ENCODE data around the gene KCTD5.
"Not testable (repeated sequence)": the region's sequence is repeated elsewhere in the genome, so short reads cannot be mapped to it uniquely, and the experiment has no call there.

KCTD5 gene

DNA sequence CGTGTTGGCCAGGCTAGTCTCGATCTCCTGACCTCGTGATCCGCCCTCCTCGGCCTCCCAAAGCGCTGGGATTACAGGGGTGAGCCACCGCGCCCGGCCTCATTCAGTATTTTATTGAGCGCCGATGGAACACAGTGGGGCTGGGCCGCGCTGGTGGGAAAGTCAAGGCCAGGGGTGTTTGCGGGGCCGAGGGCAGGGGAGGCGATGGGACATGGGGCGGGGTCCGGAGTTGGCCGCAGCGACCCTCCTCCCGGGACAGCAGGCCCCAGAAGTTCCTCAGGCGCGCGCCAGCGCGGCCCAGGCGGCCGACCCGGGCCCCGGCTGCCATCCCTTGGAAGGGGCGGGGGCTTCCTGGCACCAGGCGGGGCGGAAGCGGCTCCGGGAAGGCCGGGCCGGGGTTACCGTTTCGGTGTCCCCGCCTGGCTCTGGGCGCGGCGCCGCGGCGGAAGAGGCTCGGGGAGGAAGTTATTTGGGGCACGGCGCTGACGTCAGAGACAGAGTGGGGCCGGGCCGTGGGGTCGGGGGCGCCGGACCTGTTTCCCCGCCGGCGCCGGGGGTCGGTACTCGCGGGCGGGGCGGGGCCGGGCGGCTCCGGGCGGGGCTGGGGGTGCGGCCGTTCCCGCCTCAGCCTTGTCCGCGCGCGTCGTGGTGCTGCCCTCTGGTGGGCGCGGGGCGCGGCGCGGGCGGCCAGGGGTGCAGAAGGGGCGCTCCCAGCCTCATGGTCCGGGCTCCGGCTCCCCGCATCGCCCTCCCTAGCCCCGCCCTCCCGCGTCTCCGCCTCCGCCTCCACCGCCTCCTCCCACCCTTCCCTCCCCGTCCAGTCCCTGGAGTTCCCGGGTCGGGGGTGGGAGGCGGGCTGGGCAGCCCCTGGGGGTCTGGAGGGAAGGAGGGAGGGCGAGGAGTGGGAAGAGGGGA lies 38.7 kb downstream of the KCTD5 start:
- Histone ChIP-seq H3K9ac (peak overlapping the region; percentile 49), H3K27me3 (ENCODE audit: control insufficient read depth, insufficient read depth, low read length) (no peaks in the 10 kb centered on the region), H3K4me2 (ENCODE audit: low read length) (peak overlapping the region; percentile 57), H3K4me3 (ENCODE audit: low read depth, low read length) (peak overlapping the region; percentile 51), H3K36me3 (ENCODE audit: control insufficient read depth, insufficient read depth, low read length) (no peaks in the 10 kb centered on the region), H3K79me2 (no peaks in the 10 kb centered on the region), H3K4me1 (peaks cover 8% of the 10 kb centered on the region), H3K9me3 (ENCODE audit: control insufficient read depth, low read length) (no peaks in the 10 kb centered on the region), H2AFZ (peak overlapping the region; percentile 98), H3K27ac (peak overlapping the region; percentile 87)
- TF ChIP-seq CTCF (IDR thresholded peaks at IDR 0.05) = peak; percentile 35

DNA sequence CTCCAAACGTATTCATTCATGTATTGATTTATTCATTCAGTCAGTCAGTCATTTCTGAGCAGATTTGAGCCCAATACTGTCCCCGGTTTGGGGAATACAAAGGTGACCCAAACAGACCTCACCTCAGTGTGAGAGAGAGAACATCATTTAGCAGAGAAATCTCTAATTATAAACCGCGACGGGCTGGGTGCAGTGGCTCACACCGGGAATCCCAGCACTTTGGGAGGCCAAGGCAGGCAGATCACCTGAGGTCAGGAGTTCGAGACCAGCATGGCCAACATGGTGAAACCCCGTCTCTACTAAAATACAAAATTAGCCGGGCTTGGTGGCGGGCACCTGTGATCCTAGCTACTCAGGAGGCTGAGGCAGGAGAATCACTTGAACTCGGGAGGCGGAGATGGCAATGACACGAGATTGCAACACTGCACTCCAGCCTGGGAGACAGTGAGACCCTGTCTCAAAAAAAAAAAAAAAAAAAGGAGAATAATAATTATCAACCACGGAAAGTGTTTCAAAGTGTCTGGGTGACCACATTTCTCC lies 39.4 kb downstream of the KCTD5 start:
- H3K27ac ChIP-seq = peak overlapping the region; percentile 26
- peak overlapping the region; percentile 35 for H3K4me3 ChIP-seq (ENCODE audit: low read depth, low read length)
- not testable (repeated sequence) for H3K9ac ChIP-seq

DNA sequence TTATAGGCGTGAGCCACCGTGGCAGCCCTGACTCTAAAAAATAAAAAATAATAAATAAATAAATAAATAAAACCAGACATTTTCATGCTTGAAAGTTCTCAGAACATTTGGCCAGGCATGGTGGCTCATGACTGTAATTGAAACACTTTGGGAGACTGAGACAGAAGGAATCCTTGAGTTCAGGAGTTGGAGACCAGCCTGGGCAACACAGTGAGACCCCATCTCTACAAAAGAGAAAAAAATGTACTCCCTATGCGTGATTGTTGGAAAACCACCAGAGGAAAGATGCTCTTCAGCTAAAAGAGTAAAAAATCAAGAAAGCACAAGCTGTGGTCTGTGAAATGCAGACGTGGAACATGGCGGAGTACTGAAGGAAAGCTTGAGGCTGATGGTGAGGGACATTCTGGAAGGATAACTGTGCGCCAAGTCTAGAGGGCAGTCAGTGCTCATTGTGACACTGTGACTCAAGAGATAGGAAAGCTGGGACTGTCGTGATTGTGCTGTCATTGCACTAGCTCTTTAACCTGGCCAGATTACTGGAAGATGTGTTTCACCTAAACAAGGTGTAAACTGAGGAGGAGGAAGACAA lies 41.9 kb downstream of the KCTD5 start:
- Histone ChIP-seq H3K9me3 (ENCODE audit: control insufficient read depth, low read length) (no peaks in the 10 kb centered on the region), H3K4me2 (ENCODE audit: low read length) (no peak overlapping the region), H3K27ac (no peak overlapping the region), H3K4me3 (ENCODE audit: low read depth, low read length) (no peak overlapping the region), H3K79me2 (no peaks in the 10 kb centered on the region), H3K4me1 (peaks cover 8% of the 10 kb centered on the region), H2AFZ (no peak overlapping the region), H3K27me3 (ENCODE audit: control insufficient read depth, insufficient read depth, low read length) (no peaks in the 10 kb centered on the region), H3K9ac (no peak overlapping the region), H3K36me3 (ENCODE audit: control insufficient read depth, insufficient read depth, low read length) (no peaks in the 10 kb centered on the region)
- TF ChIP-seq CTCF (IDR thresholded peaks at IDR 0.05) = no peak

More for the DNA sequence above, 39.4 kb downstream of the KCTD5 start:
- not testable (repeated sequence) for H3K79me2 ChIP-seq; H3K27me3 ChIP-seq (ENCODE audit: control insufficient read depth, insufficient read depth, low read length); H3K4me1 ChIP-seq; H3K36me3 ChIP-seq (ENCODE audit: control insufficient read depth, insufficient read depth, low read length); H3K9me3 ChIP-seq (ENCODE audit: control insufficient read depth, low read length)
- H3K4me2 ChIP-seq (ENCODE audit: low read length) = peak overlapping the region; percentile 57
- H2AFZ ChIP-seq = peak overlapping the region; percentile 78

GRCh38 chr16:2724816-2725348 lies 42.6 kb downstream of the KCTD5 start:
- TF ChIP-seq CTCF (IDR thresholded peaks at IDR 0.05) = no peak
- Histone ChIP-seq H3K4me3 (ENCODE audit: low read depth, low read length) (no peak overlapping the region), H3K4me1 (peaks cover 3% of the 10 kb centered on the region)

DNA sequence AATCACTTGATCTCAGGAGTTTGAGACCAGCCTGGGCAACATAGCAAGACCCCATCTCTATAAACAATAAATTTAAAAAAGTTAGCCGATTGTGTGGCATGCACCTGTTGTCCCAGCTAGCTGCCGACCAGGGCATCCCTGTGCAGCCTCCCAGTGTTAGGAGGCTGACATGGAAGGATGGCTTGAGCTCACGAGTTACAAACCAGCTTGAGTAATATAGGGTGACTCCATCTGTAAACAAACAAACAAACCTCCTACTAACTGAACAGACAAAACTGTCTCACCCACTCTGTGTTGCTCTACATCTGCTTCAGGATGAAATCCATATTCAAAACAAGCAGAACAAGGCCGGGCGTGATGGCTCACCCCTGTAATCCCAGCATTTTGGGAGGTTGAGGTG lies 44.6 kb downstream of the KCTD5 start:
- Histone ChIP-seq H3K4me3 (ENCODE audit: low read depth, low read length) (no peak overlapping the region), H3K36me3 (ENCODE audit: control insufficient read depth, insufficient read depth, low read length) (no peaks in the 10 kb centered on the region), H3K27ac (no peak overlapping the region), H3K27me3 (ENCODE audit: control insufficient read depth, insufficient read depth, low read length) (no peaks in the 10 kb centered on the region), H2AFZ (no peak overlapping the region), H3K4me1 (no peaks in the 10 kb centered on the region), H3K9ac (no peak overlapping the region), H3K9me3 (ENCODE audit: control insufficient read depth, low read length) (no peaks in the 10 kb centered on the region), H3K4me2 (ENCODE audit: low read length) (no peak overlapping the region), H3K79me2 (no peaks in the 10 kb centered on the region)
- TF ChIP-seq CTCF (IDR thresholded peaks at IDR 0.05) = no peak

More at GRCh38 chr16:2724816-2725348, 42.6 kb downstream of the KCTD5 start:
- Histone ChIP-seq H3K36me3 (ENCODE audit: control insufficient read depth, insufficient read depth, low read length) (no peaks in the 10 kb centered on the region), H2AFZ (no peak overlapping the region), H3K27me3 (ENCODE audit: control insufficient read depth, insufficient read depth, low read length) (no peaks in the 10 kb centered on the region), H3K79me2 (no peaks in the 10 kb centered on the region), H3K4me2 (ENCODE audit: low read length) (no peak overlapping the region), H3K27ac (no peak overlapping the region), H3K9ac (no peak overlapping the region), H3K9me3 (ENCODE audit: control insufficient read depth, low read length) (no peaks in the 10 kb centered on the region)
